H54 (cell line): ENCODE measurements around the gene CIB4.

Source experiments
- DNase-seq: peaks from one replicate; pipeline ENCODE4 v3.0.0; 2011; ENCODE audit warnings: low spot score, mixed read lengths; ENCODE audit not compliant: insufficient read length
- FAIRE-seq: peaks from 3 replicates; lab custom pipeline; 2011; peaks lifted over from hg19 to GRCh38; lab: Jason Lieb, UNC
- POLR2A ChIP-seq: IDR thresholded peaks from 2 replicates; pipeline ENCODE4 v1.6.1; 2011; ENCODE audit warnings: low read depth, mild to moderate bottlenecking, low read length

CIB4 gene

DNA sequence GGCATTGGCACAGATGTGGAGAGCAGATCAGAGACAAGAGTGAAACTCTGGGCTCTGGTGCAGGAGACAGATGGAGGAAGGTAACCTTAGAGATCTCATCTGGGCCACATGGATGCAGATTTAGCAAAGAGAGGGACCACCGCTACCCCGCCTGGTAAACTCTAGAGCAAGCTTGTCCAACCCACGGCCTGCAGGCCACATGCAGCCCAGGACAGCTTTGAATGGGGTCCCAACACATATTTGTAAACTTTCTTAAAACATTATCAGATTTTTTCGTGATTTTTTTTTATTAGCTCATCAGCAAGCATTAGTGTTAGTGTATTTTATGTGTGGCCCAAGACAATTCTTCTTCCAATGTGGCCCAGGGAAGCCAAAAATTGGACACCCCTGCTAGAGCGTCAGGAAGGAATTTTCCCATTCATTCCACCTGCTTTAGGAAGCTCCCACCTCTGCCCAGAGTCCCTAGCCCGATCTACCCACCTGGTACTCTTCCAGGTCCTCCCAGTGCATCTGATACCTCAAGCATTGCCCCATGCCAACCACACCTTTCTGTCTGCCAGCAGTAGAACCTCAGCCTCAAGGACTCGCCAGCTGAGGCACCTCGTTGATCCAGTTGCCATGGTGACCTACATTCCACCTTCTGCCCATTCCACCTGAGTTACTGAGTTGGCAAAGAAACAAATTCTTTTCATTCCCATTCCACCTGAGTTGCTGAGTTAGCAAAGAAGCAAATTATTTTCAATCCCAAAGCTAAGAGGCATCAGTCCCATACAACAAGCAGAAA lies at the start of gene CIB4:
Gene CIB4, minus strand, starts transcription at position 586 of the 784 bp plus-strand sequence. Its CDS starts 52 bp downstream, at position 534.
- no peak for TF ChIP-seq POLR2A
- no peak for FAIRE-seq
- DNase-seq = no peak

DNA sequence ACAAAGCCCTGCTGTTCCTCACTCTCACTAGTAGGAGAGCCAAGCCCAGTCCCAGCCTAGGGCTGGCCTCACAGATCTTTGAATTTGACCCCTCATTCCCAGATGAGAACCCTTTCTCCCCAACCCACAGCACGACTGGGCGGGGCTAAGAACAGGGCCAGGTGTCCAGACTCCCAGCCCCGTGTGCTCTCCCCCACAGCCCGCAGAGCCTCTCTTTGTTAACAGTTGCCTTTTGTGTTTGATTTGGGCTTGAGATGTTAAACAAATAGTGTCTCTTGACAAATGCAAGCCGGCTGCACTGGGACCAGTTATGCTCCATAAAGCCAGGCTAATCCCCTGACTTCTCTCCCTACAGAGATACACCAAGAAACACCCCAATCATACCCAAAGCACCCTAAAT lies 46.6 kb upstream of the CIB4 start:
- TF ChIP-seq POLR2A = no peak
- DNase-seq = no peak
- FAIRE-seq = no peak

DNA sequence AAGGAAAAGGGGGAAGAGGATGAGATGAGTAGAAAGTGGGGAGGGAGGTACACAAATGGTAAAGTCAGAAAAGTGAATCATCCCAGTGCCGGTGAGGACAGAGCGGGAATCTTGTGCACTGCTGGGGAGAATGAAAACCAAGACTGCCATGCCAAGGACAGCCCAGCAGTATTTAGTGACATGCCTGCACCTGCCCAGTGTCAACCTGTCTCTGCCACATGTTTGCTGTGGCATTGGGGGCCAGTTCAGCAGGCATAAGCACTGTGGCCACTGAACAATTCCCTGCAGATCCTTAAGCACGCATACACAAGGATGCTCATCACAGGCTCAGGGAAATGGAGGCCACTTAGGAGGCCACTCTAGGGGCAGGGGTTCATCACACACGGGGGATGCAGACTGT lies 46.2 kb upstream of the CIB4 start:
- no peak for DNase-seq
- no peak for FAIRE-seq
- TF ChIP-seq POLR2A = no peak

DNA sequence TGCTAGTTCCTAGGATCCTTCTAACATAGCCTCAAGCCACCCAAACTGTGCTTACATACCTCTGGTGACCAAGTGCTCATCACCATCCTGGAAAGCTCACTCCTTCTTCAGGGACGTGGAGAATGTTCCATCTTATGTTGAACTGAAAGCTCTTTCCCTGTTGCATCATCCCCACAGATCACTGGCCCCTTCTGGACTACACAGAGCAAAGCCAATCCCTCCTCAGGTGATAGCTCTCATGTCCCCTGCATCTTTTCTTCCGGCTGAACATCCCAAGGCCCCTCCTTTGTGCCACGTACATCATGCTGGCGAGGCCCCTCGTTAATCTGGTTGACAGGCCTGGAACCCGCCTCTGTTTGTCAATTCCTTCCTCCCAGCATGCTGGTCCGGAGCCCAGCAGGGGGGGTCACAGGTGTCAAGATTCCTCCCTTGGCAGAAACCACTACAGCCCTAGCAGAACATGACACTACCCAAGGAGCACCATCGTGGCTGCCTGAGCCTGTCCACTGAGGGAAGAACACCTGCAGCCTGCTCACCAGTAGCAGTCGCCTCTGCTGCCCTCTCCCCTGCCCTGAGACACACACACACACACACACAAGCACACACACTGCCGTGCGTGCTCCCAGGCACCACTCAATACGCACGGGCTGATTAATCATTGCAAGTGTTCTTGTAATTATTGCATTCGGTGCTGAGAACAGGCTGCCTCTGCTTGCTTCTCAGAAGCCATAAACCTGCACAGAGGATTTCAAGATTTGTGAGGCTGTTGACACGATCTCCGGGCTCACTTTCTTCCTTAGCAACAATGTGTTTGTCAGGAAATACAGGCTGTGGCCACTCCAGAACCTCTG lies 45.0 kb upstream of the CIB4 start:
- DNase-seq = no peak
- no peak for FAIRE-seq
- TF ChIP-seq POLR2A = no peak

DNA sequence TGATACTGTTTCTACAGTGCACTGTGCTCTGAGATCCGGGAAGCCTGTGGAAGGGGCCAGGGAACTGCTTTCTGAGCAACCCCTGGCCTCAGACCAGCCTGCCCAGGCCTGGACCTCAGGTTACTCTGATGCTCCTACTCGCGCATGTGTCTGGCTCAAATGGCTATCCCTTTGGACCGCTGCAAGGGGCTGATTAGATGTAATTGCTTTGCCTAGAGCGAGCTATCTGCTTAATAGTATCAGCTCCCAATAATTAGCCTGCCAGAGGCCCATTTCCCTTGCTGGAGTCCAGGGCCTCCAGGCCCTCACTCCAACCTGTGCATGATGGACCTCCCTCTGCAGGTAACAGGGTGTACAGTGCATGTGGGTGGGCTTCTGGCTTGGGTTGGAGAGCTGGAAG lies 44.2 kb upstream of the CIB4 start:
- TF ChIP-seq POLR2A = no peak
- DNase-seq = no peak
- FAIRE-seq = no peak

DNA sequence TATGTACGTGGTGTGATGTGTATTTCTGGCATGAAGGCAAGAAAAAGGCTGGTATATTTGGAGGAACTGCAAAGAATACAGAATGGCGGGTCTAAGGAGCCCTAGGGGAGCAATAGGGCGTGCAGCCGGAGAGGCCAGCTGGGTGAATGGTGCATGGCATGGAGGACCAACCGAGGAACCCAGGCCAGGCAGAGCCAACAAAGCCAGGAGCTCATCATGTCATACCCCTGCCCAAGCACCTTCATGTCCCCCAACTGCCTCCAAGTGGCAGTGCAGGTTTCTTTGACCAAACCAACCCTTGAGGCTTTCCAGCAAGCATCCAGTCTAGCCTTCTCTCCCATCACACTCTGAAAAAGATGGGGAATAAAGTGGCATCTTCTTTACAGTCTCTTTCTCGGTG lies 42.4 kb upstream of the CIB4 start:
- TF ChIP-seq POLR2A = no peak
- DNase-seq (no peak), FAIRE-seq (no peak)

DNA sequence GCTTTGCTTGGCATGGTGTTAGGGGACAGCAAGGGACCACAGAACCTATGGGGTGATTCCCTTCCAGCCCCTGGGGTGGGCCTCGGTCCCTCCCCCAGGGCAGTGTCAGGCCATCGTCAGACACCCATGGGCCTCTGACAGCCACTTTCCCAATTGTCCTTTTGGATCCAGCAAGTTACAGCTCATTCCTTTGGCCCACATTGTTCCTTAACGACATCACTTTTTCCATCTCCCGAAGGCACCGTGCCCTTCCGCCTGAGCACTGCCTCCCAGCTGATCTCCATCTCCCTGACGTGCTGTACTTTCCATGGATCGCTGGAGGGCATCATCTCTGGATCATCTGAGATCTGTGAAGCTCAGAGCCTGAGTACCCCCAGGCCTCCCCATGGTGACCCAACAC lies 41.0 kb upstream of the CIB4 start:
- DNase-seq = no peak
- FAIRE-seq = no peak
- TF ChIP-seq POLR2A = no peak

DNA sequence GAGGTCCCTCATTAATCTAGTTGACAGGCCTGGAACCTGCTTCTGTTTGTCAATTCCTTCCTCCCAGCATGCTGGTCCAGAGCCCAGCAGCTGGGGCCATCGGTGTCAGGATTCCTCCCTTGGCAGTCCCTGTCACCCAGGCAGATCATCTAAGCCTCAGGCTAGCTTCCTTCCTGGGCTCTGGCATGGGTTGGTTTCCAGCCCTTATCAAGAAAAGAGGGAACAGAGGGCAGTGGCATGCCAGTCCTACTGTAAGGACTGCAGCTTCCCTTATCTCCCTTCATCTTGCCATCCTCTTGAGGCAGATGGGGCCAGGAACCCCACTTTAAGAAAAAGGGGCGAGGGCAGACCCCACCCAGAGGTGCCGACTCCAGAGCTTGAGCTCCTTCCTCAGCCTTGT lies 40.5 kb upstream of the CIB4 start:
- FAIRE-seq = no peak
- TF ChIP-seq POLR2A = no peak
- no peak for DNase-seq

DNA sequence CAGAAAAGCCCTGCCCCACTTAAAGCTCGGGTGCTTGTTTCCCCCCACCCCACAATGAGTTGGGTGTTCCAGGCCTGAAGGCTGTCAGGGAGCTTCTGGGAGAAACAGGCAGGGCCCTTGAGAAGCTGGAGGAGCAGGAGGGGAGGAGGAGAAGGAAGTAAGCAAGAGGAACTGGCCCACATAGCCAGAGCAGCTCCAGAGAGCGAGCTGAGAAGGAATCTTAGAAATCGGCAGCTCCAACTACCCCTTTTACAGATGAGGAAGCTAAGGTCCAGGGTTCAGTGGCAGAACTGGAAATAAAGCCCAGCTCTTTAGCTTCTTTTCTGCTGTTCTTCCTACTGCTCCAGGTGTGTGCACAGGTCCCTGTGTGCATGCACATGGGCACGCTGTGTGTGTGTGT lies 38.7 kb upstream of the CIB4 start:
- TF ChIP-seq POLR2A = no peak
- DNase-seq (no peak), FAIRE-seq (no peak)

DNA sequence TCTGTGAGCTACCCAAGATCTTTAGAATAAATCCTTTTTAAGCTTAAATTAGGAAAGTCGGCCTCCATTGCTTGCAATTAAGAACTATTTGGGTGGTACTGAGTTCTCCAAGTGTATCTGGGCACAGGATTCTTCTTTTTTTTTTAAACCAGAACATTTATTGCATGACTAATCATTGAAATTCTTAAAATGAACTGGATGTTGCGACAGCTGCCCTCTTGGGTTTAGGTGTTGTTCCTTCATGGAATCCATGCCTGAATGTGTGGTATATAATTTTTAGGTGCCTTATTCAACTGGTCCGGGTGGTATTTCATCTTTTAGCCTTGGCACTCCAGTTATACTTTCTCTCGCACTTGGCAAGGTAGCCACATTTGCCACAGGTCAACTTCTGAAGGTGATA lies 36.9 kb upstream of the CIB4 start:
- no peak for FAIRE-seq
- no peak for DNase-seq
- TF ChIP-seq POLR2A = no peak

DNA sequence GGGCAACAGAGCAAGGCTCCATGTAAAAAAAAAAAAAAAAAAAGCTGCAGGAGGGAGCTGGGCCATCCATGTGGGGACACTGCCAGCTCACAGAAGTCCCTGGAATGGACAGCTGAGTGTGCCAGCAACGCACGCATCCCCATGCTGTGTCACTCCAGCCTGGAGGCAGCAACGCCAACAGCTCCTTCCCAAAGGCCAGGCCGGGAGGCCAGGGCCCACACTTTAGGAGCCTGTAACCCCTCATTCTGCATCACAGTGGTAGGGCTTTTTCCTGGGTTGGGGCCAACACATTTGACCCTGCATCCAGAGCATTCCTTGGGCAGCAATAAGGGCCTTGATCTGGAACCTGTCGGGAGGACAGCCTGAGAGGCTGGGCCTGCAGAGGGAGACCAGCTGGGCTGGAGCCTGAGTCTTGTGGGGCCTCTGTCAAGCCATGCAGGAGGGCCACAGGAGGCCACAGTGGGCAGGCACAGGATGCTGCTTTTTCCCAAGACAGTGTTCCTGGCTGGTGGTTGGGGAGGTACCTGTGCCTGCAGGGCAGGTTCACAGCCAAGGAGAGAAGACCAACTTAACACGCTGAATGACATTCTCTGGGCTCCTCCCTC lies 34.6 kb upstream of the CIB4 start:
- no peak for FAIRE-seq
- TF ChIP-seq POLR2A = no peak

DNA sequence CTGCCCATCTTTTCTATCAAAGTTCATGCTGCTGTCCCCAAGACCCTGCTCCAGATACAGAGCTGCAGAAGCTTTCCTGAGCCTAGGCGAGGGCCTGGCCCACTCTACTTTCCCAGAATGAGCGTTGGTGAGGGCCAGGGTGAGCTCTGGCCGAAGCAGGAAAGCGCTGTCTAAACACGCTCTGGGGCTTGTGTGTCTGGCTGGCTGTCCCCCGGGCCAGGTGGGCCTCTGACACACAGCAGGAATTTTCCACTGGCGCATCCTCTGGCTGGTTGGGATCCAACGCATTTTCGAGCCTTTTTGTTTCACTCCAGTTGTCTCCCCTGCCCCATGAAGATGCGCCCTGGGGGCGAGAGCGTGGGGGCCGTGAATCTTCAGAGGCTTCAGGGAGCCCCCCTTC lies 33.6 kb upstream of the CIB4 start:
- no peak for TF ChIP-seq POLR2A
- DNase-seq (no peak), FAIRE-seq (no peak)

More for the DNA sequence above, 34.6 kb upstream of the CIB4 start:
- DNase-seq = no peak

DNA sequence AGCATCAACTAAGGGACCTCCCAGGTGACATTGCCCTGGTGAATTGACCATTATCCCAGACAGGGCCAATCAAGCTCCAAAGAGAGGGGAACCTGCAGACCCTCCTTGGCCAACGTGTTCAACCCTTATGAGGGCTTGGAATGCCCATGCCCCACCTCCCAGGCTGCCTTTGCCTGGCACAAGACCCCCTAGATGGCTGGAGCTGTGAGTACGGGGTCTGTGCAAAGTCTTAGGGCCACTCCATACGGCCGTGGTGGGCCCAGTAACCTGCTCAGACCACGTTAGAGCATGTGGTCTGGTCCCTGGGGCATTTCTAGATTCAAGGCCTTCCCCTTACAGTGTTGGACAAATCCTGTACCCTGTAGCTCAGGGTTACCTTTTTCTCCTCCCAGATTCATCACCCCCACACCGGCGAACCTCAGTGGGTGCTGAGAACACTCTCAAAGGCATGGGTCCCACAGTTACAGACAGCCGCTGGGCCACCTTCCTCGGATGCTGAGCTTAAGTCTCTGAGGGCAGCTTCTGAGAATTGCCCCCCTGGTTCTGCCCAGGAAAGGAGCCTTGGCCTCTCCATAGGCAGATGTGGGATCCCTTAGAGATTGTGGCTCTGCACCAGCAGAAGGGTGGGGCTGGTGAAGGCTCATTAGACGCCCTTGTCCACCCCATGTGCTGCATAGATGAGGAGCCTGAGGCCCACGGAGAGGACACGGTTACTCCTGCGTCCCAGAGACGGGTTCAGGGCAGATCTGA lies 33.0 kb upstream of the CIB4 start:
- no peak for TF ChIP-seq POLR2A
- FAIRE-seq = no peak
- no peak for DNase-seq
